WERI-Rb-1 (cell line): ENCODE data around the gene CD37.

Experiments
- DNase-seq: peaks from one replicate; pipeline ENCODE4 v3.0.0-alpha.2; 2020
- H3K27ac ChIP-seq: fragments of 250-450 bp; sonication (Bioruptor Pico); 2 replicates; pipeline ENCODE4 v1.5.1; 2020; ENCODE audit warnings: mild to moderate bottlenecking, moderate library complexity
- H3K27me3 ChIP-seq: fragments of 250-450 bp; sonication (Bioruptor Pico); 2 replicates; pipeline ENCODE4 v1.5.1; 2021; ENCODE audit warnings: mild to moderate bottlenecking, low read depth, moderate library complexity; ENCODE audit not compliant: insufficient read depth, severe bottlenecking
- H3K36me3 ChIP-seq: fragments of 250-450 bp; sonication (Bioruptor Pico); 2 replicates; pipeline ENCODE4 v1.5.1; 2020; ENCODE audit warnings: mild to moderate bottlenecking, moderate library complexity
- H3K4me3 ChIP-seq: 2 replicates; pipeline ENCODE4 v1.5.1; 2011; ENCODE audit warnings: low read depth, mild to moderate bottlenecking, control low read depth, low read length
- H3K9me3 ChIP-seq: fragments of 250-450 bp; sonication (Bioruptor Pico); 2 replicates; pipeline ENCODE4 v1.5.1; 2021; ENCODE audit warnings: mild to moderate bottlenecking, moderate library complexity; ENCODE audit not compliant: severe bottlenecking
- CTCF ChIP-seq: IDR thresholded peaks from 2 replicates; pipeline ENCODE4 v1.5.1; 2011; ENCODE audit warnings: low read depth, mild to moderate bottlenecking, control low read depth, inconsistent platforms, low read length

Gene CD37

GRCh38 chr19:49389406-49389805 is 54.2 kb downstream of the CD37 start:
- H3K4me3 ChIP-seq: no peak overlapping the region
- DNase-seq: no peak
- H3K27me3 ChIP-seq: no peaks in the 10 kb centered on the region
- TF ChIP-seq CTCF: no peak
- no peak overlapping the region for H3K27ac ChIP-seq
- H3K9me3 ChIP-seq: no peaks in the 10 kb centered on the region
- H3K36me3 ChIP-seq: no peaks in the 10 kb centered on the region
